ENCODE data around the gene OR52A5. TPM values are rescaled to one million over a fixed set of nuclear protein-coding genes. Genes with fewer than 3 reads are reported as not detected.

OR52A5 gene
- total and polyA plus RNA-seq, 8 donors, result 0.18 TPM; not detected in 7

DNA sequence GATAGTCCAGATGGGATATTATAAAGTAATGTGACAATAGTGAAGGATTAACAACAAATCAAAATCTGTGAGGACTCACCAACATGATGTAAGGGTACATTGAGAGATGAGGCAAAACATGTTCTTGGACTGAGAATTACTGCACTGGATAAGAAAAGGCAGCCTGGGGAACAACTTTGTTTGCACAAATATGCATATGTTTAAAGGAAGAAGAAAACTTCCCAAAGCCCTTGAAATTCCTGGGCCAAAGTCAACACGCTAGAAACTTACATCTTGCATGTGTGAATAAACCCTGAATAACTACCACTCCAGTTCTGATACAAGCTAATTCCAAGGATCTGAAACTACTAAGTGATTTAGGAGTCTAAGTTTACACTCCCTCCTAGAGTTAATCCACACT, 1.1 kb downstream of the OR52A5 start:
- WGBS, 5 donors, result 20 to 43% (median 29%) methylated on average over 1 of the region's 1 CpG
- intact Hi-C loops (cut with DNase I; ENCODE audit: low total_unique reads), result no loop called here

DNA sequence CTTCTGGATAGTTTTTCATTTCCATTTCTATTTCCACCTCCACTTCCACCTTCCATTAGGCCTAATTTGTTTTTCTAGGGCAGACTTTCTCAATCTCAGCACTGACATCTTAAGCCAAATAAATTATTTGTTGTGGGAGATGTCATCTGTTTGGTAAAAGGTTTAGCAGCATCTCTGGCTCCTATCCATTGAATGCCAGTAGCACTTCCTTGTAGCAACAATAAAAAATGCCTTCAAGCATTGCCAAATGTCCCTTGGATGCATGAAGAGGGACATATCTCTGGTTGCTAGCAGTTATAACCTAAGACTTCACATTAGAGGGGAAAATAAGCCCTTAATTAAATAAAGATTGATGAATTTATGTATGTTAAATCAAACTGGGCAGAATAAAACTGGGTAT, 1.9 kb downstream of the OR52A5 start:
- intact Hi-C loops (cut with DNase I; ENCODE audit: low total_unique reads), result no loop called here
- Histone ChIP-seq H3K36me3 (no peaks in the 10 kb centered on the region), H3K9me3 (no peaks in the 10 kb centered on the region), H3K4me1 (no peaks in the 10 kb centered on the region), H3K27ac (no peak overlapping the region), H3K4me3 (no peak overlapping the region), H3K27me3 (no peaks in the 10 kb centered on the region)
- TF ChIP-seq, protein P1, sequence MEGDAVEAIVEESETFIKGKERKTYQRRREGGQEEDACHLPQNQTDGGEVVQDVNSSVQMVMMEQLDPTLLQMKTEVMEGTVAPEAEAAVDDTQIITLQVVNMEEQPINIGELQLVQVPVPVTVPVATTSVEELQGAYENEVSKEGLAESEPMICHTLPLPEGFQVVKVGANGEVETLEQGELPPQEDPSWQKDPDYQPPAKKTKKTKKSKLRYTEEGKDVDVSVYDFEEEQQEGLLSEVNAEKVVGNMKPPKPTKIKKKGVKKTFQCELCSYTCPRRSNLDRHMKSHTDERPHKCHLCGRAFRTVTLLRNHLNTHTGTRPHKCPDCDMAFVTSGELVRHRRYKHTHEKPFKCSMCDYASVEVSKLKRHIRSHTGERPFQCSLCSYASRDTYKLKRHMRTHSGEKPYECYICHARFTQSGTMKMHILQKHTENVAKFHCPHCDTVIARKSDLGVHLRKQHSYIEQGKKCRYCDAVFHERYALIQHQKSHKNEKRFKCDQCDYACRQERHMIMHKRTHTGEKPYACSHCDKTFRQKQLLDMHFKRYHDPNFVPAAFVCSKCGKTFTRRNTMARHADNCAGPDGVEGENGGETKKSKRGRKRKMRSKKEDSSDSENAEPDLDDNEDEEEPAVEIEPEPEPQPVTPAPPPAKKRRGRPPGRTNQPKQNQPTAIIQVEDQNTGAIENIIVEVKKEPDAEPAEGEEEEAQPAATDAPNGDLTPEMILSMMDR (IDR thresholded peaks at IDR 0.05), result no peak
- TF ChIP-seq POLR2A (IDR thresholded peaks at IDR 0.05) (no peak), EP300 (IDR thresholded peaks at IDR 0.05) (no peak), POLR2AphosphoS5 (IDR thresholded peaks at IDR 0.05) (no peak)
- DNase-seq, result no peak

More for the DNA sequence above, 1.1 kb downstream of the OR52A5 start:
- no peak overlapping the region for H3K27ac ChIP-seq
- no peaks in the 10 kb centered on the region for H3K36me3 ChIP-seq
- no peak overlapping the region for H3K4me3 ChIP-seq
- no peaks in the 10 kb centered on the region for H3K4me1 ChIP-seq
- TF ChIP-seq POLR2AphosphoS5 (IDR thresholded peaks at IDR 0.05), result no peak
- no peak for TF ChIP-seq EP300 (IDR thresholded peaks at IDR 0.05)
- no peak for TF ChIP-seq POLR2A (IDR thresholded peaks at IDR 0.05)
- TF ChIP-seq, protein P1 (IDR thresholded peaks at IDR 0.05), result no peak
- DNase-seq, result no peak
- no peaks in the 10 kb centered on the region for H3K9me3 ChIP-seq
- no peaks in the 10 kb centered on the region for H3K27me3 ChIP-seq

DNA sequence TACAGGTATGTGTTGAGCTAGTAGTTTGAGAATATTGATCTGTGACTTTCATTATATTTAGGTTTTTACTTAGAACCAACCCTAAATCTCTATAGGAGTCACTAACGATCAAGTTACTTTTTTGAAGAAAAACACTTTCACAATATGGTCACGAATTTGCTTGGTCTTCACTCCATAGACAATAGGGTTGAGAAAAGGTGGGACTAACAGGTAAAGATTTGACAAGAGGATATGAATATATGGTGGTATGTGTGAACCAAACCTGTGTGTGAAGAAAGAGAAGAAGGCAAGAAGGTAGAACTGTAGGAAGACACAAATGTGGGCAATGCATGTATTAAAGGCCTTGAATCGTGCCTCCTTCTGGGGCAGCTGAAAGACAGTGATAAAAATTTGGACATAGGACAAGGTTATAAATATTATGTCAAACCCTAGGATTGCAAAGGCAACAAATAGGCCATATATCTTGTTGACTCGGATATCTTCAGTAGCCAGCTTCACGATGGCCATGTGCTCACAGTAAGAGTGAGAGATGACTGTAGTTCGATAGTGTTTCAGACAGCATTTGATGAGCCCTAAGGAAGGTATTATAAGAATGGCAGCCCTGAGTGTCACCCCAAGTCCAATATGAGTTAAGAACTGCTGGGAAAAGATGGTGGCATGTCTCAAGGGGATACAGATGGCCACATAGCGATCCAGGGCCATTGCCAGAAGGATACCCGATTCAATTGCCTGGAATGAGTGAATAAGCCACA, 6.4 kb downstream of the OR52A5 start:
- Histone ChIP-seq H3K36me3 (no peaks in the 10 kb centered on the region), H3K27me3 (no peaks in the 10 kb centered on the region), H3K4me3 (no peak overlapping the region), H3K27ac (no peak overlapping the region), H3K4me1 (no peaks in the 10 kb centered on the region), H3K9me3 (no peaks in the 10 kb centered on the region)
- no peak for TF ChIP-seq EP300 (IDR thresholded peaks at IDR 0.05)
- TF ChIP-seq POLR2A (IDR thresholded peaks at IDR 0.05), result no peak
- TF ChIP-seq, protein P1 (IDR thresholded peaks at IDR 0.05), result no peak
- no peak for TF ChIP-seq POLR2AphosphoS5 (IDR thresholded peaks at IDR 0.05)
- 86 to 87% (median 86%) methylated on average over 8 of the region's 8 CpGs for WGBS, 5 donors
- DNase-seq, result no peak
- intact Hi-C loops (cut with DNase I; ENCODE audit: low total_unique reads), result no loop called here

DNA sequence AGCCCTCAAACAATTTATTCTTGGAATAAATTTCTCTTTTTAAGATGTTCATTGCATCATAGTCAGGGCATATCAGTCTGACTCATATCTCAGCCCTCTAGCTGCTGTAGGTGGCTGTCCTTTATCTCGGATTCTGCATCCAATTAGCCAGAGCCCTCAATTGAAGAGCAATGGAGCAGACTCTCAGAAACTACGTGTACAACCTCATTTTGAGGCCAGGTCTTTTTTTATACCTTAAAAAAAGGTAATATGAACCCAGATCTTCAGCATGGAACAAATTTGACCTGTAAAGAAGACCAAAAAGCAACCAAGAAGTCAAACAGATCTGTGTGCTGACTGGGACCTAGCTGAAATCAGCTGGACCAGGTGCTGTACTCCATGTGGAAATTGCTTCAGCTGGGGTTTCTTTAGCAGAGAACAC, 8.7 kb downstream of the OR52A5 start:
- H3K27me3 ChIP-seq, result no peaks in the 10 kb centered on the region
- H3K9me3 ChIP-seq, result no peaks in the 10 kb centered on the region
- no peaks in the 10 kb centered on the region for H3K36me3 ChIP-seq
- no peak overlapping the region for H3K27ac ChIP-seq
- no peak overlapping the region for H3K4me3 ChIP-seq
- TF ChIP-seq POLR2AphosphoS5 (IDR thresholded peaks at IDR 0.05), result no peak
- TF ChIP-seq, protein P1 (IDR thresholded peaks at IDR 0.05), result no peak
- TF ChIP-seq POLR2A (IDR thresholded peaks at IDR 0.05), result no peak
- TF ChIP-seq EP300 (IDR thresholded peaks at IDR 0.05), result no peak
- intact Hi-C loops (cut with DNase I; ENCODE audit: low total_unique reads), result no loop called here
- H3K4me1 ChIP-seq, result no peaks in the 10 kb centered on the region
- WGBS, 5 donors, result 45 to 68% (median 47%) methylated on average over 2 of the region's 2 CpGs
- DNase-seq, result no peak

Data from stomach (tissue), 9 donors.